NK-92 treated with Interleukin-12 subunit alpha and Interleukin-12 subunit beta, amount 100 ng/mL, for 24 hours (cell line): ENCODE measurements around the gene LGALS3.

Experiments
- DNase-seq: peaks from one replicate; lab custom pipeline; 2025; lab: John Stamatoyannopoulos, UW

The LGALS3 gene

DNA sequence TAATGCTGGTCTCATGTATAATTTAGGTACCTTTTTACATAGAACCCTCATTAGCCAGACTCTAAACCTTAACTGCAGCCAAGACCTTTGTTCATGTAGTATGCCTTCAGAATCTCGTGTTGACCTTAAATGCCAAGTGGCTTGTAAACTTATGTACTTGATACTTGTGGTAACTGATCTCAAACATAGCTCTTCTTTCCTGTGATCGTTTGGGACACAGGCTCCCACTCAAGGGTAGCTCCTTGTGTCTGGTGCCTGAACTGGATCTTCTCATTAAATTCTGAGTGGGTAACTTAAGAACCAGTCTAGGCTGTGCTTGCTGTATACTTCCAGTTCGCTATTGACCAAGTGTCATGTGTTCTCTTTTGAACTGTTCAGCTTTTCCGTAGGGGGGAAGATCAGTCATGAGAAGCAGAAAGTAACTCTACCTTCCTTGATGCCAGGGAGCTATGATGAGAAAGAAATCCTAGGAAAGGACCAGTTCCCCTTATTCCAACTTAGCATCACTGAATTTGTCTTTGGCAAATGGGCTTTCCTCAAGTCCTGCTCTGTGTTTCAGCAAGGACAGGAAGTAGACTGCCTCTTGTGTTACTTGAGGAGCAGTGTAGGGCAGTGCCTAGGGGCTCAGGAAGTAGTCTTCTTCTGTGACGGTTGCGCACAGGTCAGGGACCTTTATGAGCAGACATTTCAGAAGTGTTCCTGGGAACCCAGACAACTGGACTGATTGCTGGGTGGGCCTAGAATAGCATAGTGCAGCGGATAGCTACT lies 2.5 kb downstream of the LGALS3 start:
- DNase-seq, result no peak

DNA sequence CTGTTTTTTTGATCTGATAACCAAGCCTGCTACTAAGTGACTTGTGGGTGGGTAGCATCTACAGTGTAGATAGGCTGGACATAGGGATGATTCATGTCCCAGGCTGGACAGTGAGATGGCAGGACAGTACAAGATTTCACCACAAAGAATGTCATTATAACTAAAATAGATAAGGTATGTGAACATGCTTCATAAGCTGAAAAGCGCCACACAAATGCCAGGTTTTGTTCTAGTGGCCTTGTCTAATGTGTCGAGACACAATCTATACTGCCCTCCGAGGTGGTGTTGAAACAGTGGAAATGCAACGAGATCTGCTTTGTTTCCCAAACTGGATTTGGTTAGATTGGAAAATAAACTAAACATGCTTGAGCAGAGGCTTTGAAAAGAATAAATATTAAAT lies 4.4 kb downstream of the LGALS3 start:
- no peak for DNase-seq

DNA sequence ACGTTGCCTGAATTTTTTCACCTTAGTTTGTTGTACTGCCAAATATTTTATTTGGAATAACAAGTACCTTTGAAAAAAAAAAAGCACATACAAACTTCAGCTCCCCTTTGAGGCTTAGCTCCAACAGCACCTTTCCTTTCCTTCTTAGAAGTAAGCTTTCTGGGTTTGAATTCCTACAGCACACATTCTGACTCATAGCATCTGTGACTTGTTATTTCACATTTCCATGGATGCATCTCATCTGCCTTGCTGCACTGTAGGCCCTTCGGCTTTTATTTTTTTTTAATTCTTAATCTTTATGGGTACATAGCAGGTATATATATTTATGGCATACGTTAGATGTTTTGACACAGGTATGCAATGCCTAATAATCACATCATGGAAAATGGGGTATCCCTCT lies 7.2 kb downstream of the LGALS3 start:
- no peak for DNase-seq

DNA sequence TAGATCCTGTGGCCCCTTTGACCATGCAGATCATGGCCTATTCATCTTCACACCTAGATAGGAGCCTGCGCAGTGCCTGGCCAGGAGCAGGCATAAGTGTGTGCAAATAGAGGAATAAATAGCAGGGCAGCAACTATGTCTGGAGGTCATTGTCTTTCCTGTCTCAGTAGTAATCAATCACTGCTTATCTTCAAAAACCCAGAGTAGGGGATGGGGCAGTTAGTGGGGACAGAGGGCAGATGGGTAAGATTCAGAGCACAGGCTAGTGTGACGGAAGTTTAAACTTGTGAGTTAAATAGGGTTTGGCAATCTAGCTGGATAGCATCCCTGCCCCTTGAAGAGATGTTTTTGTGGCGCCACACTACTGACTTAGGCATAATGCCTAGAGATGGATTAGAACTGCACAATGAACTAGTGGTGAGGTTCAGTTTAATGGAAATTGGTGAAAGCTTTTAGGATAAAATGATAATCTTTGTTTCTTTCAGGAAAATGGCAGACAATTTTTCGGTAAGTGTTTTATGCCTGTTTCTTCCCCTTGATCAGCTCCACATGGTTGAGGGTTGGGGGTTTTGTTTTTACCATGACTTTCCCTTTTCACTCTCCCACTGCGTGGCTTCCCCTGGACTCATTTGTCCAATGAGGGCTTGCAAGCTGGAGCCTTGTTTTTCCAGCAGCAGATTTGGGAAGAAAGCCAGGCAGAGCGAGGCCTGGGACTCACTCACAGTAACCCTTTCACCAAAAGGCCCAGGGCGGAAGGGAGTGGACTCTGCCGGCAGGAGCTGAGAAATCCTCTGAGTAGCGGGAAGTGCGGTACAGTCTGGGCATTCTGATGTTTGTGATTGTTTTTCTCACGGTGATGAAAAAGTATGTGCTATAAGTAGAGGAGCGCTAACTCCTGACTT lies 8.1 kb downstream of the LGALS3 start:
- no peak for DNase-seq

DNA sequence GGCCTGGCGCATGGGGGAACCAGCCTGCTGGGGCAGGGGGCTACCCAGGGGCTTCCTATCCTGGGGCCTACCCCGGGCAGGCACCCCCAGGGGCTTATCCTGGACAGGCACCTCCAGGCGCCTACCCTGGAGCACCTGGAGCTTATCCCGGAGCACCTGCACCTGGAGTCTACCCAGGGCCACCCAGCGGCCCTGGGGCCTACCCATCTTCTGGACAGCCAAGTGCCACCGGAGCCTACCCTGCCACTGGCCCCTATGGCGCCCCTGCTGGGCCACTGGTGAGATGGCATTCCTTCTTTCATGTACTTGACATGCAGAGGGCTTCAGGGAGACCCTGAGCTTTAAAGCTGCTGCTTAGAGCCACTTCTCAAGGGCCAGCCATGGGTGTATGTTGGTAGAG lies 9.0 kb downstream of the LGALS3 start:
- no peak for DNase-seq

DNA sequence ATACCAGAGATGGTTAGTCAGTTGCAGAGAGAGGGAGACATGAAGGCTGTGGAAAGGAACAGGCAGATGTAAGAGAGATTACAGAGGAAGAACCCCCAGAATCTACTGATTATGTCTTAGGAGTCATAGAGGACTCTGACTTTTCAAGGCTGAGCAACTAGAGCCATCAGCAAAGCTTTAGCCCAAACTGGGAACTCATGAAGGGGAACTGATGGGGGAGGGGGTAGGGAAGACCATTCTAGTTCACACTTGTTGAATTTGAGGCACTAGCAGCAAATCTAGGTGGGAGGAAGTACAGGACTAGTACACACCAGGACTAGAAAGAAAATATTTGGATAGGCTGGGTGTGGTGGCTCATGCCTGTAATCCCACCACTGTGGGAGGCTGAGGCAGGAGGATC lies 10.1 kb downstream of the LGALS3 start:
- DNase-seq, result no peak

DNA sequence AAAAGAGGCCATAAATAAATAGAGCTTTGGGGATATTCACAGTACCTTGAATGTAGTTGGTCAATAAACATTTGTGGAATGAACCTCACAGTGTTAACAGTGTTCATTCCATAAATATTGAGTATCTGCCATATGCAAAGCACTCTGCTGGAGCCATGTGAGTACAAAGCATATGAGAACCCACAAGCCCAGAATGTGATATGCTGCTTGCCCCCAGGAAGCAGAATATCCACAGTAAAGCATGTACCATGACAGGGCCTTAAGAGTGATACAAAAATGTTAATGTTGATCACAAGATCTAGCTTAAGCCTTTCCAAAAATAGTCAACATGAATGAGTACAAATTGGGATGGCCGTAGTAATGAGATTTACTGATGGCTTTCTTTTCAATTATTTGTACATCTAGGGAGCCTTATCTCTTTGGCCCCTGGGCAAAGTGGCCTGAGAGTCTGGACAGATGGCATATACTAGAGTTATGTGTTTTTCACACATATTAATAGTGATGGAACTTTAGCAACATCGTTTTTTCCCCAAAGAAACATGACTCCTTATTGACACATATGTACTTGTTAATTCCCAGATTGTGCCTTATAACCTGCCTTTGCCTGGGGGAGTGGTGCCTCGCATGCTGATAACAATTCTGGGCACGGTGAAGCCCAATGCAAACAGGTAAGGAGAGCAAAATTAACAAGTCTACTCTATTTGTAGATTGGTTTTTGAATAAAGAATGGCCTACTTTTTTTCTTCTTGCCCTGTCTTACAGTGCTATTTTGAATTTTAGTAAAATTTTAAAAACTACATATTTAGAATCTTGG lies 10.9 kb downstream of the LGALS3 start:
- no peak for DNase-seq

DNA sequence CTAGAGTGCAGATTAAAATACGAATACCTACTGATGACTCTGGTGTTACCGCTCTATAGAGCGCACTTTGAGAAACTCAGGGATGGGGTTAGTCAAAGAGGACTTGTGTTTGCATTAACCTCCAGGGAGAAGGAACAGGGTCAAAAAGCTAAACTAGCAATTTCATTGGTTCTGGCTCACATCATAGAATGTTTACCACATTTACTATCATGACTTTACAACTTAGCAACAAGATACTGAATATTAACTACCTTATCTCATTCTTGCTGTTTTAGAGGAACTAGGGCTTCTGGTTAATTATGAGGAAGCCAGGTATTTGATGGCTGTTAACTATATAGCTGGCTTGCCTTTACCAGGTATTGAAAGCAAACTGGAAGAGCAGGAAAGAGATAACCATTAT lies 12.8 kb downstream of the LGALS3 start:
- DNase-seq, result no peak

DNA sequence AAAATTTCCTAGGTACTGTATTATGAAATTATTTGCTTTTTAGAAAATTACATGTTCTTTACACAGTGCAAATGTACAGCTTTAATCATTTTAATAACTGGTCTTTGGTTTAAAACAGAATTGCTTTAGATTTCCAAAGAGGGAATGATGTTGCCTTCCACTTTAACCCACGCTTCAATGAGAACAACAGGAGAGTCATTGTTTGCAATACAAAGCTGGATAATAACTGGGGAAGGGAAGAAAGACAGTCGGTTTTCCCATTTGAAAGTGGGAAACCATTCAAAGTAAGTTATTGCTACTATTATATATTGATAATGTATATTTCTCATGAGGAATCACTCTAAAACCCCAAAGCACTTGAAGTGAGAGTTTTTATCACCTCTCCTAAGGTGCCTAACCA lies 13.4 kb downstream of the LGALS3 start:
- DNase-seq, result no peak

DNA sequence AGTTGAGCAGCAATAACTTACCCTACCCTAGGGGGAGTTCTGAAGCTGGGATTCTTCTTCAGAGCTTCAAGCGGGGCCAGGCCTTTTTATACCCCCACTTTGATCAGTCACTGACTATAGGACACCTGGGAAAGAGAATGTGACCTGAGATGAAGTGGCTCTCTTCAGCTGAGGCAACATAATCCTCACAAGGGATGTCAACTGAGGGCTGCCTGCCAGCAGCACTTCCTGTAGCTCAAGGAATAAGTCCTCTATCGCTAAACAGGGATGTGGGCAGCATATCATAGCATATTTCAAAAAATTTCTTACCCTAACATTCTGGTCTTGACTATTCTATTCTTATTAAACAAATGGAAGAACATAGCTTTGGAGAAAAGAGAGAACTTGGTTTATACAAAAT lies 17.4 kb downstream of the LGALS3 start:
- DNase-seq, result no peak

DNA sequence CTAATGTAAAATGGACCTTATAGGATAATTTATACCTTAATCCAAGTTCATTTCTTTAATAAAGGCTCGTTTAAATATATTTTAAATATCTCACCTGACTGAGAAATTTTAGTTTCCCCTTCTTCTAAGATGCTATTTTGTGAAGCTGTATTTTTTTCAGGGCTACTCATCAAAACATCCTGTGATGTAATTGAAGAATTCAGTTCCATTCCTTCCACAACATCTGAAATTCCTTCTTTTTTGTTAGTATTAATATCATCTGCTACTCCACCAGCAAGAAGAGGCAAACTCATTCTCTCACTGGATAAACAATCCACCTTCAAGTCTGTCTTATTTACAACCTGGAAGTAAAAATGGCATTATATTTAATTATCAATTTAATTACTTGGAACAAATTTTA lies 22.5 kb downstream of the LGALS3 start:
- no peak for DNase-seq

DNA sequence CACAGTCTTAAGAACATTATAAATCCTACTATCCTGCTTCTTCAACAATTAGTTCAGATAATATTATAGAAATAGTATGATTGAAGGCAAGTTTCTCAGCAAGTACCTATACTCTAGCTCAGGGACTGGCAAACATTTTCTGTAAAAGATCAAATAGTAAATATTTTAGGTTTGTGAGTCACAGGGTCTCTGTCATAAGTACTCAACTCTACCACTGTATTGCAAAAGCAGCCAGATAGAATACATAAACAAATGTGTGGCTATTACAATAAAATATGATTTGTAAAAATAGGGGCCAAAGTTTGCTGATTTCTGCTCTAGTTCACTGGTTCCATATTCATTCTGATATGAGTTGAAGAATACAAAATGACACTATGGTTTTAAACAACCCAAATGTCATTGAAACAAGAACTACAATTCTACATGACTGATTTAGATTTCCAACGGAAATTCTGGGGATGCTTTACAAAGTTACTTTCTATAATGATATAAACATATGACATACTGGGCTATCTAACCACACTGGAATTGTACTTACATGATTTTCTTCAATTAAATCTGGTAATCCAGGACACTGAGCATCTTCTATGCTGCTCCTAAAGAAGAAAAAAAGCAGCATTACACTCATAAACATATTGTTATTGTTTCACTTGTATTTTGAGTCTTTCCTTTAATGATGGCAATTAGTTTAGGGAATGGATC lies 23.2 kb downstream of the LGALS3 start:
- no peak for DNase-seq

DNA sequence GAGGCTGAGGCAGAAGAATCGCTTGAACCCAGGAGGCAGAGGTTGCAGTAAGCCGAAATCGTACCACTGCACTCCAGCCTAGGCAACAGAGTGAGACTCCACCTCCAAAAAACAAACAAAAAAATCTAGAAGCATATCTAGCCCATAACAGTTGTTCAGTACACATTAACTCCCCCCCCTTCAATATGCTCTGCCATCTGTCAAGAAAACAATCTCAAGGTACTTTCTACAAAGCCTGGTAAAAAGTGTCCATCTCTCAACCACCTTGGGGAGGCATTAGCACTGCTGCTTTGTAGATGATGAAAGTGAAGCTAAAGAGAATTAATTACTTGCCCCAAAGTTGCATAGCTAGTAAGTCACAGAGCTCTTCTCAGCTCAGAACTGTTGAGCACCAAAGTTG lies 24.9 kb downstream of the LGALS3 start:
- no peak for DNase-seq

DNA sequence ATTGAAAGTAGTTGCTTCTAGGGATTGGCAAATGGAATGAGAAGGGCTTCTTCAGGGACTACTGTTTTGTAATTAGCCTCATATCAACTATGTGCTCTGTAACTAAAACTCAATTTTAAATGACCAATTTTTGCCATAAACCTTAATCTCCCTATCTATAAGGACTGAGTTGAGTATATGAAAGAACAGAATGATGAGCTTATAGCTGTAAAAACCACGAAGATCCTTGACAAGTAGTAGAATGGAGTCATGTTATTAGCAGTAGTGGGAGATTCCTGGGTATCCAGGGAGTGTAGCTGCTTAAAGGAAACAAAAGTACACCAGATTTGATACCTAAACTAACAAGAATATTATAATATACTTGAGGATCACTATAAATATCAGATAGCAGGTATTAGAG lies 28.0 kb downstream of the LGALS3 start:
- DNase-seq, result no peak

DNA sequence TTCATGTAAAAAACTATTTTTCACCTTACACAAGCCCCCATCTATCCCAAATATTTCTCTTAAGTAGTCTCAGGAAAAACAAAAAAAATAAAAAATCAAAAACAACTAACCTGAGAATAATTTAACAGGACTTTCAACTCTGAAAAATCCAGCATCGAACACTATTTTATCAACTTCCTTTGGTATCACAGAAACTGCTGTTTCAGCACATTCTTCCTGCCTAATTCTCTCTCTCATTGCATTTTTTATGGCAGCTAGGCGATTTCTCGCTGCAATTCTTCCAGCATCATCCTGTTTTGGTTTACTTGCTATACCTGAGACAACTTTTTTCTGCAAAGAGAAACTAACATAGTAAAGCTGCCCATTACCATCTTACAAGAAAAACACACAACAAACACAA lies 29.4 kb downstream of the LGALS3 start:
- no peak for DNase-seq

DNA sequence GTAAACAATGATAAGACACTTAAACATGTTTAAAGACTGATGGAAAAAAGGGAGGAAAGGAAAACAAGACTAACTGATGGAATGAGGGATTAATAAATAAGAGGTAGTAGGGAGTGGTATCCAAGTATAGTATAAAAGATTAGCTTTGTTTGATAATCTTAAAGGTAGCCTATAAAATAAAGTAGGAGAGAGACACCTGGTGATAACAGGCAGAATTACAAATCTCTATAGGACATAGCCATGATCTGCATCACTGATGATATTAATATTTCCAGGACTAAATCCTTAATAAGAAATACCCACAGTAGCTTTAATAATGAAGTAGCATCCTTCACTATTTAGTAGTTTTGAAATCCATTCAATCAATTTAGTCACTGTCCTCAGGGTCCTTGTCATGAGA lies 31.9 kb downstream of the LGALS3 start:
- DNase-seq, result no peak

DNA sequence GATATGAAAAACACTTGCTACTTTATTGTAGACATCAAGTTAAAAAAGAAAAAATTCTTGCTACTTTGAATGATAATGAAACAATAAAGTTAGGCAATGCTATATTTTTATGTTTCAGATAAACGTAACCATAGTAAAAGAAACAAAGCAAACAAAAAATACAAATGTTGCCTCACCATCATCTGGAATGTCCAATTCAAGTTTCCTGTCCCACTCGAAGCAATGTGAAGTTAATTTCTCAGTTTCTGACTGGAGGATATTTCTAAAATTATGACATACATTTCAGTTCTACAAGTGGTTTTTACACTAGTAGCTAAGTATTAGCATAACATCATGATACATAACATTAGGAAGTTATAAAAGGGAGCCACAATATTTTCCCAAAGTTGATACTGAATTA lies 41.5 kb downstream of the LGALS3 start:
- no peak for DNase-seq

DNA sequence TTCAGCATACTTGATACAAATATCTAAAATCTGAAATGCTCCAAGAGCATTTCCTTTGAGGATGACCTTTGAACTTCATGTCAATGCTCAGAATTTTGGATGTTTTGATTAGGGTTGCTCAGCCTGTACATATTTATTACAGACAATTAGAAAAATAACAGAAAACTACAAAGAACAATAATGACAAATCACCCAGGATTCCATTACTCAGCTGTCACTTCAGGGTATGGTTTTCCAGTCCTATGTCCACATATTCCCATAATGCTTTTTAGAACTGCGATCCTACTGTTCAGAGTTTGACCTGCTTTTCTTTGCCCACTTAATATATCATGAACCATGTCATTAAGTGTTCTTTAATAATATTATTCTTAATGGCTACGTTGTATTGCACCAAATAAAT lies 51.0 kb downstream of the LGALS3 start:
- DNase-seq, result no peak

DNA sequence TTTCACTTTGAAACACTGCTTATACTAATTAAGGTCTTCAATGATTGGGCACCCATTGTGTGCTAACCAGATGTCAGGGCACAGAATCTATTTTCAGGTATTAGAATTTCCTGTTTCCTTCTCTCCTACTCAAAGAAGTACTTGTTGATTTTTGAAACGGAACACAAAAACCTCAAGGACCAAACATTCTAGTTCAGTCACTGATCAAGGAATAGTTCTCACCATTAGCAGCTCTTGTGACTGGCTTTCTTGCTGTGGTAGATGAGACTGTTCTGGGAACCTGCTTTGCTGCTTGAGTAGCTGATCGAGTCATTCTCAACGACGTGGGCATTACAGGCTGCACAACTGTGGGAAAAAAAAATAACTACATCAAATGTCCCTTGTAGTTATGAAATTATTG lies 51.4 kb downstream of the LGALS3 start:
- no peak for DNase-seq

DNA sequence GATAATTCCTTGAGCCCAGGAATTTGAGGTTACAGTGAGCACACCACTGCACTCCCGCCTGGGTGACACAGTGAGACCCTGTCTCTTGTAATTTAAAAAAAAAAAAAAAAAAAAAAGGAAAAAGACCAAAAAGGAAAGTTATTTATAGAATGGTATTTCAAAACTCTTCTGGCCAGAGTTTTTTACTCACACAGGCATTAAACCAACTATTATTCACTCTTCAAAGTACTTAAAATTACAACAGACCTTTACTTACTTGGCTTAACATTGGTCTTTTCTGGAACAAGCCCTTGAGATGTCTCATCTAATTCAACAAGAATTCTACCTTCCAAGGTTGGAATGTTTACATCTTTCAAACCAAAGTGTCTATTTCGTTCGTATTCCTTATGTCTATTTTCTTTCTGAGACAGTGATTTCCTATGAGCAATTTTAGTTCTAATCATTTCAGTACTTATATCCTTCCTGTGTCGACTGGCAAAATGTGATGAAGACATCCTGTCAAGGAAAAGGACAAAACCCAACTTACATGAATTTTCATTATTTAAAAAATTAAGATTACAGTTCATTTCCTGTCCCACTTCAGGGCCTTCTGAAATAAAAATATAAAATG lies 59.7 kb downstream of the LGALS3 start:
- no peak for DNase-seq

DNA sequence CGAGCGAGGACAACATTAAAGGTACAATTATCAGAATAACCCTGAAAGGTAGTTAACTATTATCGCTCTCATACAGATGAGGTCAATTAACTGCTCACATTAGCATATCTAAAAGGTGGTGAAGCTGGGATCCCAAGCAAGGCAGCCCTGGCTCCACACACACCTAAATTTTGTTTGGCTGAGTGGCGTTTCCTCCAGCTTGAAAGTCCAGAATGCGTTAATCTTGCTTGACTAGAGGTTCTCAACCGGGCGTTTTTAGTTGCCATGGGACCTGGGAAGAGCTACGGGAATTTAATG lies 61.8 kb downstream of the LGALS3 start:
- DNase-seq, result no peak
